Measurements from ENCODE around the gene MACF1.
"Not testable (repeated sequence)": the region's sequence is repeated elsewhere in the genome, so short reads cannot be mapped to it uniquely, and the experiment has no call there.

MACF1 gene

DNA sequence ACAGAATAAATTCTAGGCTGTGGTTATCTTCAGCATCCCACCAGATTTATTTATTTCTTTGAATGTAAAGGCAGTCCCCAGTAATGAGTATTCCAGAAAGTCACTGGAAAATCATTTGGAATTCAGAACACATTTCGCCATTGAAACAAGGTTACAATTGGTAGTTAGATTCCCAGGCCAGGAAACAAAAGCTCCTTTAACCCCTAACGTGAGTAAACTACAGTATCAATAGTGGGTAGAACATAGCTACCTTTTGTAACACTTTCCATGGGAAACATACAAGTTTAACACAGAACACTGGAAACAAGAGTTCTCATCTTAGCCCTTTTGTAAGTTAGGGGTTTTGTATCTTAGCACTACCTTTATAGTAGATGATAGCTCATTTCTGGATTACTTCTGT, 233.5 kb downstream of the MACF1 start:
- TF ChIP-seq, protein P1, sequence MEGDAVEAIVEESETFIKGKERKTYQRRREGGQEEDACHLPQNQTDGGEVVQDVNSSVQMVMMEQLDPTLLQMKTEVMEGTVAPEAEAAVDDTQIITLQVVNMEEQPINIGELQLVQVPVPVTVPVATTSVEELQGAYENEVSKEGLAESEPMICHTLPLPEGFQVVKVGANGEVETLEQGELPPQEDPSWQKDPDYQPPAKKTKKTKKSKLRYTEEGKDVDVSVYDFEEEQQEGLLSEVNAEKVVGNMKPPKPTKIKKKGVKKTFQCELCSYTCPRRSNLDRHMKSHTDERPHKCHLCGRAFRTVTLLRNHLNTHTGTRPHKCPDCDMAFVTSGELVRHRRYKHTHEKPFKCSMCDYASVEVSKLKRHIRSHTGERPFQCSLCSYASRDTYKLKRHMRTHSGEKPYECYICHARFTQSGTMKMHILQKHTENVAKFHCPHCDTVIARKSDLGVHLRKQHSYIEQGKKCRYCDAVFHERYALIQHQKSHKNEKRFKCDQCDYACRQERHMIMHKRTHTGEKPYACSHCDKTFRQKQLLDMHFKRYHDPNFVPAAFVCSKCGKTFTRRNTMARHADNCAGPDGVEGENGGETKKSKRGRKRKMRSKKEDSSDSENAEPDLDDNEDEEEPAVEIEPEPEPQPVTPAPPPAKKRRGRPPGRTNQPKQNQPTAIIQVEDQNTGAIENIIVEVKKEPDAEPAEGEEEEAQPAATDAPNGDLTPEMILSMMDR (IDR thresholded peaks at IDR 0.05; ENCODE audit: extremely low read depth, insufficient read depth, missing control alignments): no peak
- DNase-seq (ENCODE audit: low spot score): no peak
- in situ Hi-C loops (cut with MboI; ENCODE audit: low pct_unique_long_range_greater_than_20kb, low sequenced_read_pairs, unreplicated experiment): no loop called here

DNA sequence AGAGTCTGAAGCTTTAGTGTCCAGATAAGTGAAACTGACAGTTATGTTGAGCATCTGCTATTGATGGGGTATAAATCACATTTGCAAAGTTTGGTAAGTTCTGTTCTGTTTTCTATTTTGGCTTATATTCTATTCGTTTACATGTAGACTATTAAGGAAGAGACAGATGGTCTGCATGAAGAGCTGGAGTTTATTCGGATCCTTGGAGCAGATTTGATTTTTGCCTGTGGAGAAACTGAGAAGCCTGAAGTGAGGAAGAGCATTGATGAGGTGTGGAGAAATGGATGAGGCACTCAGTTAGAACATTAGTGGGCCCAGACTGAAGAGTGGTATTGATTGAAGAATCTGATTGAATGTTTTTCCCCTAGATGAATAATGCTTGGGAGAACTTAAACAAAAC, 236.4 kb downstream of the MACF1 start:
- in situ Hi-C loops (cut with MboI; ENCODE audit: low pct_unique_long_range_greater_than_20kb, low sequenced_read_pairs, unreplicated experiment): no loop called here
- TF ChIP-seq, protein P1 (IDR thresholded peaks at IDR 0.05; ENCODE audit: extremely low read depth, insufficient read depth, missing control alignments): no peak

DNA sequence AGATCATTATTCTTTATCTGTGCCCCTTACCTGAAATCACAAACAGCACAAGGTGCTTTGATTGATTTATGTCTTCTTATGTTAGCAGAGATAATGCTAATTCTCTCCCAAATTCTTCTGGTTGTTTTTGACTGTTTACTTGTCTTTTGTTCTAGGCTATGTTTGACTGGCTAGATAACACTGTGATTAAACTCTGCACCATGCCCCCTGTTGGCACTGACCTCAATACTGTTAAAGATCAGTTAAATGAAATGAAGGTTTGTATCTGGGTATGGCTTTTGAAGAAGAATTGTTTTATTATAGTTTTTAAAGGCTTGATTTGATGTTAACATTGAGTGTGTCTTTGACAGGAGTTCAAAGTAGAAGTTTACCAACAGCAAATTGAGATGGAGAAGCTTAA, 237.3 kb downstream of the MACF1 start:
- in situ Hi-C loops (cut with MboI; ENCODE audit: low pct_unique_long_range_greater_than_20kb, low sequenced_read_pairs, unreplicated experiment): no loop called here
- TF ChIP-seq, protein P1 (IDR thresholded peaks at IDR 0.05; ENCODE audit: extremely low read depth, insufficient read depth, missing control alignments): no peak
- no peak for DNase-seq (ENCODE audit: low spot score)

More for the DNA sequence above, 236.4 kb downstream of the MACF1 start:
- DNase-seq (ENCODE audit: low spot score): no peak

- DNase-seq (ENCODE audit: low spot score): no peak
- TF ChIP-seq, protein P1 (IDR thresholded peaks at IDR 0.05; ENCODE audit: extremely low read depth, insufficient read depth, missing control alignments): no peak
- in situ Hi-C loops (cut with MboI; ENCODE audit: low pct_unique_long_range_greater_than_20kb, low sequenced_read_pairs, unreplicated experiment): no loop called here
Measured at GRCh38 chr1:39445573-39445972, 241.1 kb downstream of the MACF1 start.

DNA sequence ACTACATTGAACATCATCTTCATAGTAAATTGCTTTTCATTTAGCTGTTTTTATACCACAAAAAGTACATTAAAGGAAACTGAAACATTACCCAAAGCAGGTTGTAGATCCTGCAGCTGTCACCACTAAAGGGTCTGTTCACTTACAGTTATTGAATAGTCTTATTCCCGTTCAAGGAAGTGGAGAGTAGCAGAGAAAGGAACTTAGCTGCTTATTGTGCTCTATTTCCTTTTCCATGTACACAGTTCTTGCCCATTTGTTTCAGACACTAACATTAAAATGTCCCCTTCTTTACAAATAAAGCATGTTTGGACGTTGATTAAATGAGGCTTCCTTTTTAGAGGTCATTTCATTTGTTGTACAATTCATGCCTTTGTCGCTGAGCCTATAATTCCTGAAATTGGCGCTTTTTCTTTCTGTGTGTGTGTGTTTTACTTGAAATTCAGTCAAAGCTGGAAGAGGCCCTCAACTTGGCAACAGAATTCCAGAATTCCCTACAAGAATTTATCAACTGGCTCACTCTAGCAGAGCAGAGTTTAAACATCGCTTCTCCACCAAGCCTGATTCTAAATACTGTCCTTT, 242.6 kb downstream of the MACF1 start:
- DNase-seq (ENCODE audit: low spot score): no peak
- in situ Hi-C loops (cut with MboI; ENCODE audit: low pct_unique_long_range_greater_than_20kb, low sequenced_read_pairs, unreplicated experiment): no loop called here
- TF ChIP-seq, protein P1 (IDR thresholded peaks at IDR 0.05; ENCODE audit: extremely low read depth, insufficient read depth, missing control alignments): no peak

DNA sequence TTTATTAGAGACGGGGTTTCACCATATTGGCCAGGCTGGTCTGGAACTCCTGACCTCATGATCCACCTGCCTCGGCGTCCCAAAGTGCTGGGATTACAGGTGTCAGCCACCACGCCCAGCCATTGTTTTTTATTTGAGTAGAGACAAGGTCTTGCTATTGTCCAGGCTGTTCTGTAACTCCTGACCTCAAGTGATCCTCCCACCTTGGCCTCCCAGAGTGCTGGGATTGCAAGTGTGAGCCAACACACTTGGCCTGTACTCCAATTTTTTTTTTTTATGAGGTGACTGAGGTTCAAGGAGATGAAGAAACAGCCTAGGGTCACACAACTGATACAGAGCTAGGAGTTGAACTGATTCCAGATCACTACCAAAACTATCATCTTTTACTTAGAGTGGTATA, 245.5 kb downstream of the MACF1 start:
- not testable (repeated sequence) for DNase-seq (ENCODE audit: low spot score)

DNA sequence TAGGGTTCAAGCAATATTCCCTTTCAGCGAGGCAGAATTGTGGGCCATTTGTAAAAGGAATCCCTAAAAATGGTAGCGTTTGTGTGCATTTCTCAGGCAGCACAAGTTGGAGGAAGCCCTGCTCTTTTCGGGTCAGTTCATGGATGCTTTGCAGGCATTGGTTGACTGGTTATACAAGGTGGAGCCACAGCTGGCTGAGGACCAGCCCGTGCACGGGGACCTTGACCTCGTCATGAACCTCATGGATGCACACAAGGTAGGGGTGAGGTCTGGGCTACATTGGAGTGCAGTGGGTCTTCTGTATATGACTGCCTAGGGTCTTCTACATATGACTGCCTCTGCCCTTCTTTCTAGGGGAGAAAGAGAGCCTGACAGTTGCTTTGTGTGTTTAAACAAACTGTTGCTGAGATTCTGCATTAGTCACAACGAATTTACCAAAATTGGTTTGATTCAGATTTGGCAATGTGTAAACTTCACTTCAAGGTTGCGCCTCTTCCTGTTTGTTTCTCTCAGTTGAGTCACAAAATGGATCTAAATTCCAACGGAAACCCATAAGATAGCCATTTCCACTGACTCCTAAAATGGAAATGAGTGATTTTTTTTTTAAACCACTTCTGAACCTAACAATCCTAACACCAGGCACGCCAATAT, 246.6 kb downstream of the MACF1 start:
- DNase-seq (ENCODE audit: low spot score): no peak
- in situ Hi-C loops (cut with MboI; ENCODE audit: low pct_unique_long_range_greater_than_20kb, low sequenced_read_pairs, unreplicated experiment): no loop called here
- TF ChIP-seq, protein P1 (IDR thresholded peaks at IDR 0.05; ENCODE audit: extremely low read depth, insufficient read depth, missing control alignments): no peak

More for the DNA sequence above, 245.5 kb downstream of the MACF1 start:
- in situ Hi-C loops (cut with MboI; ENCODE audit: low pct_unique_long_range_greater_than_20kb, low sequenced_read_pairs, unreplicated experiment): not testable (repeated sequence)
